Natural killer cell (primary cell): Measurements from ENCODE around the gene UBE2R2. TPM values are rescaled to one million over a fixed set of nuclear protein-coding genes. Genes with fewer than 3 reads are reported as not detected.
"Not testable (repeated sequence)": the region's sequence is repeated elsewhere in the genome, so short reads cannot be mapped to it uniquely, and the experiment has no call there.

ENCODE experiments used
- ATAC-seq, 3 donors: fragments of 150-1000 bp in 2 of 3; fragments of 200-7000 bp in 1 of 3; cut with Tn5 transposase; 1 replicate in 1 of 3; 2 replicates in 2 of 3; pipeline ENCODE4 v1.10.0; 2021; ENCODE audit warnings: mild to moderate bottlenecking in 2 of 3, moderate library complexity in 2 of 3
- DNase-seq, 2 donors: peaks; one replicate each; pipeline versions ENCODE4 v3.0.0 to v3.0.0-alpha.2; 2013 to 2021; ENCODE audit warnings: mixed read lengths in 1 of 2
- H3K27ac ChIP-seq: one replicate; pipeline ENCODE4 v1.5.1; 2013; ENCODE audit warnings: mild to moderate bottlenecking, low read length
- H3K27me3 ChIP-seq: one replicate; pipeline ENCODE4 v1.6.1; 2013; ENCODE audit warnings: low read length; ENCODE audit not compliant: control insufficient read depth, insufficient read depth
- H3K36me3 ChIP-seq: one replicate; pipeline ENCODE4 v1.6.1; 2013; ENCODE audit warnings: low read length; ENCODE audit not compliant: control insufficient read depth, insufficient read depth
- H3K4me1 ChIP-seq: one replicate; pipeline ENCODE4 v1.6.1; 2013; ENCODE audit warnings: low read length; ENCODE audit not compliant: control insufficient read depth, insufficient read depth
- H3K4me3 ChIP-seq: one replicate; pipeline ENCODE4 v1.5.1; 2013; ENCODE audit warnings: low read length
- H3K9me3 ChIP-seq: one replicate; pipeline ENCODE4 v1.6.1; 2013; ENCODE audit warnings: low read length; ENCODE audit not compliant: control insufficient read depth, insufficient read depth
- H3K27ac Mint-ChIP-seq, 2 donors: one replicate each; pipeline ENCODE4 v1.8.0; 2022; ENCODE audit warnings: mild to moderate bottlenecking in 2 of 2, mixed read lengths in 2 of 2, moderate library complexity in 1 of 2
- H3K27me3 Mint-ChIP-seq, 2 donors: one replicate each; pipeline ENCODE4 v1.8.0; 2022; ENCODE audit warnings: low read depth in 2 of 2, mixed read lengths in 2 of 2
- H3K36me3 Mint-ChIP-seq: one replicate; pipeline ENCODE4 v1.8.0; 2022; ENCODE audit warnings: mixed read lengths
- H3K4me1 Mint-ChIP-seq, 2 donors: one replicate each; pipeline ENCODE4 v1.8.0; 2022; ENCODE audit warnings: mixed read lengths in 2 of 2
- H3K4me3 Mint-ChIP-seq: one replicate; pipeline ENCODE4 v1.8.0; 2022; ENCODE audit warnings: mild to moderate bottlenecking, moderate library complexity, mixed read lengths
- H3K9me3 Mint-ChIP-seq, 2 donors: one replicate each; pipeline ENCODE4 v1.8.0; 2022; ENCODE audit warnings: mixed read lengths in 2 of 2
- WGBS: methylation state at CpG from one replicate; pipeline ENCODE4 v1.1.7; 2013; ENCODE audit warnings: missing lambda C conversion rate; ENCODE audit not compliant: insufficient coverage; 5-methylcytosine and 5-hydroxymethylcytosine counted together
- intact Hi-C: fragments of 100-400 bp; cut with micrococcal nuclease; formaldehyde crosslinking; loops from one replicate; pipeline ENCODE4 v1.14.2; 2022
- total RNA-seq, 4 donors: library from RNA; stranded (reverse); fragments of 120-200 nt in 1 of 4; gene quantifications; one replicate each; pipeline versions ENCODE4 v1.2.3 to v1.2.4, GENCODE V29; 2013 to 2022
- TF ChIP-seq, protein P1 (sequence below): fragments of 200-600 bp; IDR thresholded peaks from one replicate; pipeline ENCODE4 v1.8.0; 2022; ENCODE audit warnings: antibody characterized with exemption

The UBE2R2 gene
- total RNA-seq, 3 donors from 2014 or later (not counting 1 experiment from before 2014, with no cell fraction given): 31.2 to 36.0 (median 31.9) TPM

DNA sequence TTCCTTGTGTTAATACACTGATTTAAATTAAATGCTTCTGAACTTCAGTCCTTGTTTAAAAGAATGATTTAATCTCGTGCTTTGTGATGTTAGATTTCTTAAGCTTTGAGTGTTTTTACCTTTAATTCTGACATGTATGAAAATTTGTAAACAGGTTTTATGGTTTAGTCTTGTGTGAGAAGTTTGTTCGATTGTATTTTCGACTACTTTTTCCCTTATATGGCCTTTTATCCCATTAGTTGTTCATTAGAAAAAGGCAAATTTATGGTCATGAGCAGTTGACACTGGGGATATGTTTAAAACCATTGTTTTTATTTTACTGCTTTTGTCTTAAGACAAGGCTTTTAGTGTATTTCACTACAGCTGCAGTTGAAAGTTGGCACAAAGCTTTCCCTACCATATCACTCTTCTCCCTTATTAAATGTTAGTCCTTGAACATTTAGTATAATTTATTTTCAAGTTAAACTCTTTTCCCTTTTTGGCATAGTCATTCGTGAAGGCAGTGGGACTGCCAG lies 3.3 kb downstream of the UBE2R2 start:
- H3K36me3 ChIP-seq: no peaks in the 10 kb centered on the region
- H3K27me3 ChIP-seq: no peaks in the 10 kb centered on the region
- peak overlapping the region; percentile 77 to 90 for H3K27ac Mint-ChIP-seq
- ATAC-seq (no peak), DNase-seq (no peak)
- no peak overlapping the region for H3K27ac ChIP-seq
- intact Hi-C loops: no loop called here
- TF ChIP-seq, protein P1, sequence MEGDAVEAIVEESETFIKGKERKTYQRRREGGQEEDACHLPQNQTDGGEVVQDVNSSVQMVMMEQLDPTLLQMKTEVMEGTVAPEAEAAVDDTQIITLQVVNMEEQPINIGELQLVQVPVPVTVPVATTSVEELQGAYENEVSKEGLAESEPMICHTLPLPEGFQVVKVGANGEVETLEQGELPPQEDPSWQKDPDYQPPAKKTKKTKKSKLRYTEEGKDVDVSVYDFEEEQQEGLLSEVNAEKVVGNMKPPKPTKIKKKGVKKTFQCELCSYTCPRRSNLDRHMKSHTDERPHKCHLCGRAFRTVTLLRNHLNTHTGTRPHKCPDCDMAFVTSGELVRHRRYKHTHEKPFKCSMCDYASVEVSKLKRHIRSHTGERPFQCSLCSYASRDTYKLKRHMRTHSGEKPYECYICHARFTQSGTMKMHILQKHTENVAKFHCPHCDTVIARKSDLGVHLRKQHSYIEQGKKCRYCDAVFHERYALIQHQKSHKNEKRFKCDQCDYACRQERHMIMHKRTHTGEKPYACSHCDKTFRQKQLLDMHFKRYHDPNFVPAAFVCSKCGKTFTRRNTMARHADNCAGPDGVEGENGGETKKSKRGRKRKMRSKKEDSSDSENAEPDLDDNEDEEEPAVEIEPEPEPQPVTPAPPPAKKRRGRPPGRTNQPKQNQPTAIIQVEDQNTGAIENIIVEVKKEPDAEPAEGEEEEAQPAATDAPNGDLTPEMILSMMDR: no peak
- H3K4me1 Mint-ChIP-seq: peaks cover 35 to 43% of the 10 kb centered on the region in 2 donors
- H3K27me3 Mint-ChIP-seq: no peaks in the 10 kb centered on the region
- WGBS: 50% methylated on average over 1 of the region's 4 CpGs
- no peaks in the 10 kb centered on the region for H3K9me3 ChIP-seq
- peaks cover 25% of the 10 kb centered on the region for H3K4me1 ChIP-seq
- no peaks in the 10 kb centered on the region for H3K9me3 Mint-ChIP-seq
- H3K4me3 Mint-ChIP-seq: peak overlapping the region; percentile 37
- no peaks in the 10 kb centered on the region for H3K36me3 Mint-ChIP-seq
- H3K4me3 ChIP-seq: no peak overlapping the region

DNA sequence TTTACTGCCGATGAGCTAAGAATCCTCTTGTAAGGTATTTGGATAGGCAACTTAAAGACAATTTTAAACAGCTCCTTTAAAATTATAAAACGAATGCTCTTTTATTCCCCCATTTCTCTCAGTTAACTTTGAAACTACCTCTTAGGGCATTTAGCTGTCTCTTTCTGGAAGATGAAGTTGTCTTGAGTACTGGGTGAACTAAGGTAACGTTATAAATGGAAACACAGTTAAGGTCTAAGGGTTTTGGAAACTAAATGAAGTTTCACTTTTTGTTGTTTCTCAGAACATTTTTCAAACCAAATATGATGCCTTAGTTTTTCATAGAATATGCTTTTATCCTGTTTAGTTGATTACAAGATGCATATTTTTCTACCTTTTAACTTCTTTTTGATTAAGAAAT lies 6.8 kb downstream of the UBE2R2 start:
- Mint-ChIP-seq H3K4me3 (no peak overlapping the region), H3K27me3 (no peaks in the 10 kb centered on the region), H3K9me3 (no peaks in the 10 kb centered on the region), H3K36me3 (no peaks in the 10 kb centered on the region), H3K4me1 (peaks cover 24% of the 10 kb centered on the region in 2 donors), H3K27ac (no peak overlapping the region)
- TF ChIP-seq, protein P1: no peak
- ATAC-seq (no peak), DNase-seq (no peak)
- Histone ChIP-seq H3K27me3 (no peaks in the 10 kb centered on the region), H3K36me3 (no peaks in the 10 kb centered on the region), H3K9me3 (no peaks in the 10 kb centered on the region), H3K27ac (no peak overlapping the region), H3K4me3 (no peak overlapping the region), H3K4me1 (peaks cover 10% of the 10 kb centered on the region)
- intact Hi-C loops: no loop called here
- 80% methylated on average over 1 of the region's 3 CpGs for WGBS

DNA sequence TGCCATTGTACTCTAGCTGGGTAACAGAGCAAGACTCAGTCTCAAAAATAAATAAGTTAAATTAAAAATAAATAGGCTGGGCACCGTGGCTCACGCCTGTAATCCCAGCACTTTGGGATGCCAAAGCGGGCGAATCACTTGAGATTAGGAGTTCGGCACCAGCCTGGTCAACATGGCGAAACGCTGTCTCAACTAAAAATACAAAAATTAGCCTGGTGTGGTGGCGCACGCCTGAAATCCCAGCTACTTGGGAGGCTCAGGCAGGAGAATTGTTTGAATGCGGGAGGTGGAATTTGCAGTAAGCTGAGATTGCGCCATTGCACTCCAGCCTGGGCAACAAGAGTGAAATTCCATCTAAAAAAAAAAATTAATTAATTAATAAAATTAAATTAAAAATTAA lies 10.3 kb downstream of the UBE2R2 start:
- H3K27me3 ChIP-seq, H3K9me3 ChIP-seq, H3K36me3 ChIP-seq, H3K4me1 ChIP-seq, intact Hi-C loops, H3K27me3 Mint-ChIP-seq, DNase-seq, H3K27ac ChIP-seq, H3K36me3 Mint-ChIP-seq, H3K27ac Mint-ChIP-seq, ATAC-seq, H3K9me3 Mint-ChIP-seq, H3K4me1 Mint-ChIP-seq, H3K4me3 ChIP-seq, H3K4me3 Mint-ChIP-seq: not testable (repeated sequence)
- 98% methylated on average over 10 of the region's 11 CpGs for WGBS

DNA sequence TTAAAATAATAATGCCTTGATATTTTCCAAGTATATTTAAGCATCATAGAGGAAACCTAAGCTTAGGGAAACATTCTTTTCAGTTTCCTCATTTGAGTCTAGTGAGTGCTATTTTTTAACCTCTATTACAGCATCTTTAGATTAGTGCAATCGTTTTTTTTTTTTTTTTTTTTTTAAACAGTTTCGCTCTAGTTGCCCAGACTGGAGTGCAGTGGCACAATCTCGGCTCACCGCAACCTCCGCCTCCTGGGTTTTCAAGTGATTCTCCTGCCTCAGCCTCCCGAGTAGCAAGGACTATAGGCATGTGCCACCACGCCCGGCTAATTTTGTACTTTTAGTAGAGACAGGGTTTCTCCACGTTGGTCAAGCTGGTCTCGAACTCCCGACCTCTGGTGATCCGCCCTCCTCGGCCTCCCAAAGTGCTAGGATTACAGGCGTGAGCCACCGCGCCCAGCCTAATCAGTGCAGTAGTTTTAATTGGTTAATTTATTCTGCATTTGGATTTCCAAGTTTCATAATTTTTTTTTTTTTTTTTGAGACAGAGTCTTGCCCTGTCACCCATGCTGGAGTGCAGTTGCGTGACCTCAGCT lies 12.8 kb downstream of the UBE2R2 start:
- H3K36me3 ChIP-seq, H3K27me3 Mint-ChIP-seq, H3K9me3 ChIP-seq, DNase-seq, H3K4me3 ChIP-seq, H3K27me3 ChIP-seq, intact Hi-C loops, H3K9me3 Mint-ChIP-seq, H3K4me1 Mint-ChIP-seq, H3K4me3 Mint-ChIP-seq, ATAC-seq, H3K4me1 ChIP-seq, H3K27ac ChIP-seq, H3K36me3 Mint-ChIP-seq: not testable (repeated sequence)
- WGBS: 91% methylated on average over 17 of the region's 17 CpGs
- peak overlapping the region in 1 of 2 donors; percentile 29 for H3K27ac Mint-ChIP-seq
